Measurements from ENCODE around the gene OR1L8.
"Not testable (repeated sequence)": the region's sequence is repeated elsewhere in the genome, so short reads cannot be mapped to it uniquely, and the experiment has no call there.

The OR1L8 gene

DNA sequence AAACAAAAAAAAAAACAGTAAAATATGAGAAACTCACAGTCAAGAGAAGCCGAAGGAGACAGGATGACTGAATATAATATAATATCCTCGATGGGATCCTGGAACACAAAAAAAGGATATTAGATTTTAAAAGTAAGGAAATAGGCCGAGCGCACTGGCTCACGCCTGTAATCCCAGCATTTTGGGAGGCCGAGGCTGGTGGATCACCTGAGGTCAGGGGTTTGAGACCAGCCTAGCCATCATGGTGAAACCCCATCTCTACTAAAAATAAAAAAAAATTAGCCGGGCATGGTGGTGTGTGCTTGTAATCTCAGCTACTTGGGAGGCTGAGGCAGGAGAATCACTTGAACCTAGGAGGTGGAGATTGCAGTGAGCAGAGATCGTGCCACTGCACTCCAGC lies at the start of gene OR1L8:
Gene OR1L8 (minus strand): TSS at position 101 of the 400 bp plus-strand sequence. CDS start 14,907 bp downstream, outside the sequence.
- not testable (repeated sequence) for H3K27me3 ChIP-seq (ENCODE audit: control insufficient read depth in 1 of 2, insufficient read depth in 2 of 2, low read length in 2 of 2); H3K9me3 ChIP-seq (ENCODE audit: low read length); H3K36me3 ChIP-seq (ENCODE audit: insufficient read depth, low read length); H3K4me3 ChIP-seq (ENCODE audit: low read depth in 1 of 2, low read length in 2 of 2); H3K9ac ChIP-seq (ENCODE audit: low read length); H3K4me1 ChIP-seq (ENCODE audit: insufficient read depth, low read length); H3K27ac ChIP-seq (ENCODE audit: low read depth, low read length)

DNA sequence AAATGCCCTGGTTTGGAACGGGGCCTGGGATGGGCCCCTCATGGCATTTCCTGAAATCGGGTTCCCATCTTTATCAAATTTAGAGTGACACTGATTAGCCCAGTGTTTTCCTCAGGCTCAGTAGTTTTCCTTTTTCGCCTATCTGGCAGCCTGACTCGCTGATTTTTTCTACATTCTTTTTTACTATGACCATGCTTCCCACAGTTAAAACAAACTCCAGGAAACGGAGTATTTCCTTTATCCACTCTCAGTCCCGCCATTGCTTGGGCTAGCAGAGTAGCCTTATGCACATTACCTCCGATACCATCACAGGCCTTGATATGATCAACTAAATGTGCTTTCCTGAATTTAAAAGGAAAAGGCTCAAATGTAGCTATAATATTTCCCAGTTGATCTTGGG lies 36.8 kb upstream of the OR1L8 start:
- no peak overlapping the region for H3K9ac ChIP-seq (ENCODE audit: low read length)
- no peak overlapping the region for H3K27ac ChIP-seq (ENCODE audit: low read depth, low read length)
- H3K9me3 ChIP-seq (ENCODE audit: low read length) = no peaks in the 10 kb centered on the region
- no peaks in the 10 kb centered on the region for H3K4me1 ChIP-seq (ENCODE audit: insufficient read depth, low read length)
- no peak overlapping the region for H3K4me3 ChIP-seq (ENCODE audit: low read depth in 1 of 2, low read length in 2 of 2)
- H3K27me3 ChIP-seq (ENCODE audit: control insufficient read depth in 1 of 2, insufficient read depth in 2 of 2, low read length in 2 of 2) = no peaks in the 10 kb centered on the region
- no peaks in the 10 kb centered on the region for H3K36me3 ChIP-seq (ENCODE audit: insufficient read depth, low read length)

- no peak within 1 kb of the TSS for H3K9ac ChIP-seq (ENCODE audit: low read length)
- H3K4me3 ChIP-seq (ENCODE audit: low read depth in 1 of 2, low read length in 2 of 2) = no peak within 1 kb of the TSS
Measured at GRCh38 chr9:122614362-122614761, 31.2 kb upstream of the OR1L8 start, which contains the start of gene OR1Q1. TSS of gene OR1Q1 (plus strand) at chr9:122614738. CDS start at chr9:122614738, 0 bp downstream.

GRCh38 chr9:122609804-122610203 lies 26.6 kb upstream of the OR1L8 start:
- Histone ChIP-seq H3K9me3 (ENCODE audit: low read length) (no peaks in the 10 kb centered on the region), H3K27me3 (ENCODE audit: control insufficient read depth in 1 of 2, insufficient read depth in 2 of 2, low read length in 2 of 2) (no peaks in the 10 kb centered on the region), H3K36me3 (ENCODE audit: insufficient read depth, low read length) (no peaks in the 10 kb centered on the region), H3K4me3 (ENCODE audit: low read depth in 1 of 2, low read length in 2 of 2) (no peak overlapping the region), H3K27ac (ENCODE audit: low read depth, low read length) (no peak overlapping the region), H3K4me1 (ENCODE audit: insufficient read depth, low read length) (no peaks in the 10 kb centered on the region), H3K9ac (ENCODE audit: low read length) (no peak overlapping the region)

More at GRCh38 chr9:122614362-122614761, 31.2 kb upstream of the OR1L8 start, which contains the start of gene OR1Q1:
- no peaks in the 10 kb centered on the region for H3K4me1 ChIP-seq (ENCODE audit: insufficient read depth, low read length)
- no peaks in the 10 kb centered on the region for H3K27me3 ChIP-seq (ENCODE audit: control insufficient read depth in 1 of 2, insufficient read depth in 2 of 2, low read length in 2 of 2)
- no peaks in the 10 kb centered on the region for H3K9me3 ChIP-seq (ENCODE audit: low read length)
- H3K36me3 ChIP-seq (ENCODE audit: insufficient read depth, low read length) = no peaks in the 10 kb centered on the region
- H3K27ac ChIP-seq (ENCODE audit: low read depth, low read length) = no peak within 1 kb of the TSS

DNA sequence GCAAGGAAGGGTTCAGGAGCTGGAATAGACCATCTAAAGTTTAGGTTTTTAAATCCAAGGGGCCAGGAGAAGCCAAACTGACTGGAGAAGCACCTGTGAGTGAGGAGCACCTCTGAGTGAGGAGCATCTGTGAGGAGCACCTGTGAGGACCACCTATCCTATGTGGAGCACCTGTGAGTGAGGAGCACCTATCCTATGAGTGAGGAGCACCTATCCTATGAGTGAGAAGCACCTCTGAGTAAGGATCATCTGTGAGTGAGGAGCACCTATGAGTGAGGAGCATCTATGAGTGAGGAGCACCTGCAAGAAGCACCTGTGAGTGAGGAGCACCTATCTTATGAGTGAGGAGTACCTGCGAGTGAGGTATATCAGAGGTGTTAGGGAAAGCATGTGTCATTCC lies 23.4 kb upstream of the OR1L8 start:
- no peak overlapping the region for H3K9ac ChIP-seq (ENCODE audit: low read length)
- no peaks in the 10 kb centered on the region for H3K36me3 ChIP-seq (ENCODE audit: insufficient read depth, low read length)
- no peak overlapping the region for H3K4me3 ChIP-seq (ENCODE audit: low read depth in 1 of 2, low read length in 2 of 2)
- H3K4me1 ChIP-seq (ENCODE audit: insufficient read depth, low read length) = no peaks in the 10 kb centered on the region
- H3K27ac ChIP-seq (ENCODE audit: low read depth, low read length) = no peak overlapping the region
- H3K27me3 ChIP-seq (ENCODE audit: control insufficient read depth in 1 of 2, insufficient read depth in 2 of 2, low read length in 2 of 2) = no peaks in the 10 kb centered on the region
- no peaks in the 10 kb centered on the region for H3K9me3 ChIP-seq (ENCODE audit: low read length)

GRCh38 chr9:122605691-122606090 lies 22.5 kb upstream of the OR1L8 start:
- Histone ChIP-seq H3K9ac (ENCODE audit: low read length) (no peak overlapping the region), H3K4me1 (ENCODE audit: insufficient read depth, low read length) (no peaks in the 10 kb centered on the region), H3K9me3 (ENCODE audit: low read length) (no peaks in the 10 kb centered on the region), H3K36me3 (ENCODE audit: insufficient read depth, low read length) (no peaks in the 10 kb centered on the region), H3K27me3 (ENCODE audit: control insufficient read depth in 1 of 2, insufficient read depth in 2 of 2, low read length in 2 of 2) (no peaks in the 10 kb centered on the region), H3K4me3 (ENCODE audit: low read depth in 1 of 2, low read length in 2 of 2) (no peak overlapping the region), H3K27ac (ENCODE audit: low read depth, low read length) (no peak overlapping the region)

- H3K4me1 ChIP-seq (ENCODE audit: insufficient read depth, low read length) = no peaks in the 10 kb centered on the region
- no peaks in the 10 kb centered on the region for H3K27me3 ChIP-seq (ENCODE audit: control insufficient read depth in 1 of 2, insufficient read depth in 2 of 2, low read length in 2 of 2)
- no peak overlapping the region for H3K27ac ChIP-seq (ENCODE audit: low read depth, low read length)
- no peak overlapping the region for H3K4me3 ChIP-seq (ENCODE audit: low read depth in 1 of 2, low read length in 2 of 2)
- H3K36me3 ChIP-seq (ENCODE audit: insufficient read depth, low read length) = no peaks in the 10 kb centered on the region
- no peaks in the 10 kb centered on the region for H3K9me3 ChIP-seq (ENCODE audit: low read length)
- no peak overlapping the region for H3K9ac ChIP-seq (ENCODE audit: low read length)
Measured at GRCh38 chr9:122580360-122580759, 2.8 kb downstream of the OR1L8 start.

GRCh38 chr9:122579874-122580273 lies 3.3 kb downstream of the OR1L8 start:
- no peak overlapping the region for H3K4me3 ChIP-seq (ENCODE audit: low read depth in 1 of 2, low read length in 2 of 2)

GRCh38 chr9:122572456-122572855 lies 10.7 kb downstream of the OR1L8 start:
- Histone ChIP-seq H3K27me3 (ENCODE audit: control insufficient read depth in 1 of 2, insufficient read depth in 2 of 2, low read length in 2 of 2) (no peaks in the 10 kb centered on the region), H3K4me3 (ENCODE audit: low read depth in 1 of 2, low read length in 2 of 2) (no peak overlapping the region), H3K9me3 (ENCODE audit: low read length) (no peaks in the 10 kb centered on the region), H3K9ac (ENCODE audit: low read length) (no peak overlapping the region), H3K27ac (ENCODE audit: low read depth, low read length) (no peak overlapping the region), H3K4me1 (ENCODE audit: insufficient read depth, low read length) (no peaks in the 10 kb centered on the region), H3K36me3 (ENCODE audit: insufficient read depth, low read length) (no peaks in the 10 kb centered on the region)

More at GRCh38 chr9:122579874-122580273, 3.3 kb downstream of the OR1L8 start:
- Histone ChIP-seq H3K9ac (ENCODE audit: low read length) (no peak overlapping the region), H3K9me3 (ENCODE audit: low read length) (no peaks in the 10 kb centered on the region), H3K27me3 (ENCODE audit: control insufficient read depth in 1 of 2, insufficient read depth in 2 of 2, low read length in 2 of 2) (no peaks in the 10 kb centered on the region), H3K4me1 (ENCODE audit: insufficient read depth, low read length) (no peaks in the 10 kb centered on the region), H3K36me3 (ENCODE audit: insufficient read depth, low read length) (no peaks in the 10 kb centered on the region), H3K27ac (ENCODE audit: low read depth, low read length) (no peak overlapping the region)

- H3K9ac ChIP-seq (ENCODE audit: low read length) = no peak overlapping the region
- H3K4me3 ChIP-seq (ENCODE audit: low read depth in 1 of 2, low read length in 2 of 2) = no peak overlapping the region
- H3K27ac ChIP-seq (ENCODE audit: low read depth, low read length) = no peak overlapping the region
- no peaks in the 10 kb centered on the region for H3K36me3 ChIP-seq (ENCODE audit: insufficient read depth, low read length)
- no peaks in the 10 kb centered on the region for H3K27me3 ChIP-seq (ENCODE audit: control insufficient read depth in 1 of 2, insufficient read depth in 2 of 2, low read length in 2 of 2)
- H3K4me1 ChIP-seq (ENCODE audit: insufficient read depth, low read length) = no peaks in the 10 kb centered on the region
- peaks cover 5% of the 10 kb centered on the region for H3K9me3 ChIP-seq (ENCODE audit: low read length)
Measured at GRCh38 chr9:122567901-122568300, 15.3 kb downstream of the OR1L8 start.

- Histone ChIP-seq H3K36me3 (ENCODE audit: insufficient read depth, low read length) (no peaks in the 10 kb centered on the region), H3K9ac (ENCODE audit: low read length) (no peak overlapping the region), H3K27me3 (ENCODE audit: control insufficient read depth in 1 of 2, insufficient read depth in 2 of 2, low read length in 2 of 2) (no peaks in the 10 kb centered on the region), H3K4me1 (ENCODE audit: insufficient read depth, low read length) (no peaks in the 10 kb centered on the region), H3K27ac (ENCODE audit: low read depth, low read length) (no peak overlapping the region), H3K9me3 (ENCODE audit: low read length) (peaks cover 5% of the 10 kb centered on the region), H3K4me3 (ENCODE audit: low read depth in 1 of 2, low read length in 2 of 2) (no peak overlapping the region)
Measured at GRCh38 chr9:122562134-122562760, 20.9 kb downstream of the OR1L8 start.

DNA sequence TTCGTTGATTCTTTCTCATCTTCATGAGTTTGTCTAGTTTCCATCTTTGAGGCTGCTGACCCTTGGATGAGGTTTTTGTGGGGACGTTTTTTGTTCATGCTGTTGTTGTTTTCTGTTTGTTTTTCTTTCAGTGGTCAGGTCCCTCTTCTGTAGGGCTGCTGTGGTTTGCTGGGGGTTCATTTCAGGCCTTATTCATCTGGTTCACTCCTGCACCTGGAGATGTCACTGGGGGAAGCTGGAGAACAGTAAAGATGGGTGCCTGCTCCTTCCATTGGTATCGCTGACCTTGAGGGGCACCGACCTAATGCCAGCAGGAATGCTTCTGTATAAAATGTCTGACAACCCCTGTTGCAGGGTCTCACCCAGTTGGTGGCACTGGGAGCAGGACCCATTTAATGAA lies 21.7 kb downstream of the OR1L8 start:
- no peak overlapping the region for H3K9ac ChIP-seq (ENCODE audit: low read length)
- no peaks in the 10 kb centered on the region for H3K4me1 ChIP-seq (ENCODE audit: insufficient read depth, low read length)
- no peak overlapping the region for H3K4me3 ChIP-seq (ENCODE audit: low read depth in 1 of 2, low read length in 2 of 2)
- no peaks in the 10 kb centered on the region for H3K36me3 ChIP-seq (ENCODE audit: insufficient read depth, low read length)
- H3K27ac ChIP-seq (ENCODE audit: low read depth, low read length) = no peak overlapping the region
- H3K27me3 ChIP-seq (ENCODE audit: control insufficient read depth in 1 of 2, insufficient read depth in 2 of 2, low read length in 2 of 2) = no peaks in the 10 kb centered on the region
- H3K9me3 ChIP-seq (ENCODE audit: low read length) = peaks cover 5% of the 10 kb centered on the region

Data from muscle layer of colon (tissue), 2 donors.